HG02885 (cell line): ENCODE data around the gene GNL2.
A peak's percentile ranks its signal among the peaks of the same experiment; 100 is the strongest.

Experiments
- ATAC-seq: cut with Tn5 transposase; IDR thresholded peaks from one replicate; pipeline ENCODE4 v1.9.1; 2021; ENCODE audit warnings: mild to moderate bottlenecking; ENCODE audit not compliant: unreplicated experiment, poor library complexity

Gene GNL2

GRCh38 chr1:37595440-37596181 is at the start of gene GNL2:
Gene GNL2 (minus strand): TSS chr1:37595937. CDS start chr1:37595822, 115 bp downstream.
- peak; percentile 97 for ATAC-seq

GRCh38 chr1:37641059-37641458 is 45.3 kb upstream of the GNL2 start:
- ATAC-seq, result no peak

- ATAC-seq, result no peak
Measured at GRCh38 chr1:37636435-37636834, 40.7 kb upstream of the GNL2 start.

- no peak for ATAC-seq
Measured at GRCh38 chr1:37634992-37635902, 39.5 kb upstream of the GNL2 start.

DNA sequence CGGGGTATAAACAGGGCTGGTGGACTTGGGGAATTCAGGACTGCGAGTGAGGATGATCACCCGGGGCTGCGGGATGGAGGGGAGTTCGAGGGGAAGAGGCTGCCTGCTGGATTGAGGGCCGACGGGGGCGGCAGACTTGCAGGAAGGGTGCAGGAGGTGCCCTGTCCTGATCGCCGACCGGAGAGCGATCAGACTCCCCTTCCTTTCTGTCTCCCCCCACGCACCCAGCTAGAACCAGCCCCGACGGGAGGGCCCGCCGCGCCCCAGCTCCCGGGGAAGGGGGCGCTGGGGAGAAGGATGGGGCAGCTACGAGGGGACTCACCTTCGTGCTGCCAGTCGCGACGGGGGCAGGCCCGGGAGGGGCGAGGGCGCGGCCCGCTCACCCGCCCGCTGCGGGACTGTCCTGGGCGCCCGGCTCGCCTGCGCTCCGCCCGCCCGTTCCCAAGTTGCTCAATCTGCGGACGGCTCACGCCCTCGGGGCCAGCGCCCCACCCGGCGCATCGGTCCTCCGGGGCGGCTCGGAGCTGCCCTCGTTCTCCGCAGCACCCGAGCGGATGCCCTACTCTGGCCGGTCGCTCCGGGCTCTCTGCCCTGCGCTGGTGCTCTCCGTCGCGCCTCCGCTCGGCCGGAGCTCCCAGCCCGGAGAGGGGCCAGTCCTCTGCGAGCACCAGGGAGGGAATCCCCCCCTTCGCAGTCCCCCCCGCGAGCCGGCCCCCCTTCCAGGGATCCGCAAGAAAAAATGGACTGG is 38.7 kb upstream of the GNL2 start, which contains the start of gene RSPO1:
RSPO1 (minus strand) TSS at position 649 of the 748 bp plus-strand sequence. CDS start 5,231 bp downstream, outside the sequence.
- no peak for ATAC-seq

GRCh38 chr1:37633938-37634243 is 38.2 kb upstream of the GNL2 start:
- no peak for ATAC-seq

- no peak for ATAC-seq
Measured at GRCh38 chr1:37633040-37633937, 37.6 kb upstream of the GNL2 start.

- ATAC-seq, result no peak
Measured at GRCh38 chr1:37631036-37631435, 35.3 kb upstream of the GNL2 start.

DNA sequence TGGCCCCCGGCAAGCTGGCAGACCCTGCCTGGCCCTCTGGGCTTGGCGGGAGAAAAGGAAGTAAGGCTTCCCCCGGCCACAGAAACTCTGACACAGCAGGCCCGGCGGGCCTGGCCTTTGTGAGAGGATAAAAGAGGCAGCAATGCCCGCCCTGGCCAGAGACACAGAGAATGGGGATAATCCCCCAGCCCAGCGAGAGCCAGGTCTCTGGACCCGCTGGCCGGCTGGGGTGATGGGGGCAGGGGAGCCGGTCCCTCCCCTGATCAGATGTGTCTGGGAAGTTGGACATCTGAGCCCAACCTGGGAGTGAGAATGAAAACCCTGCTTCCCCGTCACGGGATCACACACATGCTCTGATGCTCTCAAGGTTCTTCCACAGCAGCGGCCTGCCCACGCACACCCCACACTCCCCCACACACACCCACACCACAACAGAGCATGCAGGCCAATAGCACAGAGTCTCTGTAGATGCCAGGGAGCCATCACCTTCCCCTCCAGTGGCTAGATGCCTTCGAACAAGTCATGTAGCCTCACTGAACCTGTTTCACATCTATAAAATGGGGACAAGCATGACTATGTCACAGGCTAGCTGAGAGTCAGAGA is 34.8 kb upstream of the GNL2 start:
- ATAC-seq, result no peak

DNA sequence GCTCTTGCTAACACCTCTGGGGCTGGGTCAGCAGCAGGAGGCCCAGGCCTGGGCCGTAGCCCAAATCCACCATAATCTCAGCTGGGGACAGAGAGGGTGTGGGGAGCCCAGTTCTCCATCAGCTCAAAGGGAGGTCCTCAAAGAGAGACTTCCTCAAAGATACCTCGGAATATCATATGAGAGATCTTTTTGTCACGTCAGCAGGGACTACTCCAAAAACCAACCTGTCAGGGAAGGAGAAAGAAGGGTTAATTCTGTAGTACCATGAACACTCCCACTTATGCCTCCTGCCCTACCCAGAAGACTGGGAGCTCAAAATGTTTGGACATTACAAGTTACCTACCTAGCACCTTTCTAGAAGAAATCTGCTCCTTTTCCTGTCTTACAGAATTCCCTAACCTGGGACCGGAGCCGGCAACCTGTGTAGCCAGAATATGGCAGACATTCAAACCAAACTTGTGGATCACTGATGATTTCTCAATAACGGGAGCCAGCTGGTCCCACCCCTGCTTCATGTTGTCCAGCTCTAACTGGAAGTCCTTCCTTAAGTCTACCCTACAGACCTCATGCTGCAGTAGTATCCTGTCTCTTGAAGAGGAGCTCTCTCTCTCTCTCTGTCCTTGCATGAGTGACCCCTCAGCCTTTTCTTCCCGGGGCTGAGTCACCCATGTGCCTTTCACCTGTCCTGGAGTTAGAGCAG is 34.1 kb upstream of the GNL2 start:
- no peak for ATAC-seq

- ATAC-seq, result no peak
Measured at GRCh38 chr1:37629008-37629407, 33.3 kb upstream of the GNL2 start.

DNA sequence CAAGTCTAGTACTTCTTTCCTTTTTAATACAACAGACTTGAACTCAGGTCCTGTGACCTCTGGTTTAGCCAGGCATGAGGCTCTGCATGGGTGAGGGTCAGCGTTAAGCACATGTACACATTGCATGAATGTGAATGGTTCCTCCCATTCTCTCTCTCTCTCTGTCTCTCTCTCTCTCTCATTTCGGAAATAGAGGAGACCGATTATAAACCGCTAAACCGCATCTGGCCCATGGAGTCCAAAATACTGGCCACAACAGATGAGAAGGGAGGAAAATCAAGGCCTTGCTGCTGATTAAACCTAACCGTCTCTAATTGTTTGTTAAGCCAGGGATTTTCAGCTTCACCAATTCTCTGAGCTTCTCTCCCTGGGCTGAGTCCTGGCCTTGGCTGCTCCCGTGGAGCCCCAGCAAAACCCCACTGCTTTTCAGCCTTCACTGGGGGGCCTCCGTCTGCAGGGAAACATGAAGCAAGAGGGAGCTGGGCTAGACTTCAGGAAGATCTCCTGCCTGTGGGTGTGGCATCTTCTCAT is 32.4 kb upstream of the GNL2 start:
- ATAC-seq, result no peak

GRCh38 chr1:37622131-37622530 is 26.4 kb upstream of the GNL2 start:
- no peak for ATAC-seq

GRCh38 chr1:37621326-37621870 is 25.7 kb upstream of the GNL2 start:
- no peak for ATAC-seq

GRCh38 chr1:37620707-37621106 is 25.0 kb upstream of the GNL2 start:
- no peak for ATAC-seq

GRCh38 chr1:37616330-37616729 is 20.6 kb upstream of the GNL2 start:
- no peak for ATAC-seq

- no peak for ATAC-seq
Measured at GRCh38 chr1:37614105-37614504, 18.4 kb upstream of the GNL2 start.

- ATAC-seq, result no peak
Measured at GRCh38 chr1:37612186-37612585, 16.4 kb upstream of the GNL2 start.
